ENCODE measurements around the gene PDE1A.

PDE1A gene

DNA sequence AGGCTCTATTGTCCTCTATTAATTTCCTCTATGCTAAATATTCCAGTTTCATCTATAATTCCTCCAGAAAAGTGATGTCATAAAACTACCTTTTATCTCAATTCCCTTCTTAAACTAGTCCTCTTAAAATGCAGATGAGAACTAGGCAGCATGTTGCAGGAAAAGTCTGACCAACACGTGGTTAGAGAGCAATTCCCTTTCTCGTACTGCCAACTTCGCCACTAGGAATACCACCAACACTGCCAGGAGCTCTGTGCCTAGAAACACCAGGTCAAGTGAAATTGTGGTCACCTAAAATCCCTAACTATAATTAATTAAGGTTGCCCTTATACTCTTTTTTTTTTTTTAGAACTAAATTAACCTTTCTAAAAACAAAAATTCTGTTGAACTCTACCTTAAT lies 313.5 kb downstream of the PDE1A start:
- ChIA-PET POLR2A (no interaction called here), CTCF (interaction anchor here (0.6 to 1.2 kb wide), 2 partner anchors 818 to 1869 kb away, joined by 3 read pairs; no protein-coding TSS in a partner anchor)
- no peak for TF ChIP-seq ZNF138 (tag by site-specific recombination; IDR thresholded peaks at IDR 0.05; ENCODE audit: borderline replicate concordance)
- no peak for TF ChIP-seq ZNF248 (tag by site-specific recombination; IDR thresholded peaks at IDR 0.05)
- no peak for TF ChIP-seq ZEB2 (tag by site-specific recombination; IDR thresholded peaks at IDR 0.05)
- no peak for TF ChIP-seq ZBTB21 (tag by site-specific recombination; IDR thresholded peaks at IDR 0.05)
- TF ChIP-seq ZNF311 (tag by site-specific recombination; IDR thresholded peaks at IDR 0.05; ENCODE audit: borderline replicate concordance), result no peak
- no peak for TF ChIP-seq BCL11B (tag by site-specific recombination; IDR thresholded peaks at IDR 0.05; ENCODE audit: low read depth)
- TF ChIP-seq ZNF843 (tag by site-specific recombination; IDR thresholded peaks at IDR 0.05), result no peak
- TF ChIP-seq KLF10 (tag by site-specific recombination; IDR thresholded peaks at IDR 0.05), result no peak
- no peak for TF ChIP-seq ZNF211 (tag by site-specific recombination; IDR thresholded peaks at IDR 0.05; ENCODE audit: low read depth)
- Histone ChIP-seq H3K27ac (ENCODE audit: extremely low read depth, low read depth, low read length) (no peak overlapping the region), H3K4me3 (ENCODE audit: low read depth, low read length) (no peak overlapping the region), H3K9me3 (ENCODE audit: control insufficient read depth, insufficient read depth, low read depth, low read length) (no peaks in the 10 kb centered on the region), H3K4me1 (ENCODE audit: control insufficient read depth, insufficient read depth, low read length) (no peaks in the 10 kb centered on the region), H3K36me3 (ENCODE audit: control insufficient read depth in 2 of 2, insufficient read depth in 1 of 2, low read length in 2 of 2) (no peaks in the 10 kb centered on the region)

- Histone ChIP-seq H3K4me1 (ENCODE audit: control insufficient read depth, insufficient read depth, low read length) (no peaks in the 10 kb centered on the region), H3K9me3 (ENCODE audit: control insufficient read depth, insufficient read depth, low read depth, low read length) (no peaks in the 10 kb centered on the region), H3K36me3 (ENCODE audit: control insufficient read depth in 2 of 2, insufficient read depth in 1 of 2, low read length in 2 of 2) (no peaks in the 10 kb centered on the region), H3K27ac (ENCODE audit: extremely low read depth, low read depth, low read length) (no peak overlapping the region), H3K4me3 (ENCODE audit: low read depth, low read length) (no peak overlapping the region)
- ChIA-PET POLR2A (no interaction called here), CTCF (interaction anchor here (0.7 kb wide), 1 partner anchor 24 kb away, joined by 3 read pairs; no protein-coding TSS in a partner anchor)
- no peak for TF ChIP-seq YY1 (tag by site-specific recombination; IDR thresholded peaks at IDR 0.05)
- TF ChIP-seq, protein P1, sequence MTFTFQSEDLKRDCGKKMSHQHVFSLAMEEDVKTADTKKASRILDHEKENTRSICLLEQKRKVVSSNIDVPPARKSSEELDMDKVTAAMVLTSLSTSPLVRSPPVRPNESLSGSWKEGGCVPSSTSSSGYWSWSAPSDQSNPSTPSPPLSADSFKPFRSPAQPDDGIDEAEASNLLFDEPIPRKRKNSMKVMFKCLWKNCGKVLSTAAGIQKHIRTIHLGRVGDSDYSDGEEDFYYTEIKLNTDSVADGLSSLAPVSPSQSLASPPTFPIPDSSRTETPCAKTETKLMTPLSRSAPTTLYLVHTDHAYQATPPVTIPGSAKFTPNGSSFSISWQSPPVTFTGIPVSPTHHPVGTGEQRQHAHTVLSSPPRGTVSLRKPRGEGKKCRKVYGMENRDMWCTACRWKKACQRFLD (tag by site-specific recombination; IDR thresholded peaks at IDR 0.05), result no peak
- no peak for TF ChIP-seq ZIC2 (tag by site-specific recombination; IDR thresholded peaks at IDR 0.05)
- no peak for TF ChIP-seq ZNF621 (tag by site-specific recombination; IDR thresholded peaks at IDR 0.05)
- TF ChIP-seq ZNF155 (tag by site-specific recombination; IDR thresholded peaks at IDR 0.05), result no peak
- no peak for TF ChIP-seq ZNF529 (tag by site-specific recombination; IDR thresholded peaks at IDR 0.05; ENCODE audit: insufficient replicate concordance)
Observed at GRCh38 chr2:182110347-182110746, 316.5 kb downstream of the PDE1A start.

GRCh38 chr2:182103526-182103925 lies 323.3 kb downstream of the PDE1A start:
- ChIA-PET CTCF (interaction anchor here (1.3 kb wide), 1 partner anchor 9 kb away, joined by 4 read pairs; no protein-coding TSS in a partner anchor), POLR2A (no interaction called here)
- Histone ChIP-seq H3K27ac (ENCODE audit: extremely low read depth, low read depth, low read length) (no peak overlapping the region), H3K9me3 (ENCODE audit: control insufficient read depth, insufficient read depth, low read depth, low read length) (no peaks in the 10 kb centered on the region), H3K4me1 (ENCODE audit: control insufficient read depth, insufficient read depth, low read length) (no peaks in the 10 kb centered on the region), H3K4me3 (ENCODE audit: low read depth, low read length) (no peak overlapping the region), H3K36me3 (ENCODE audit: control insufficient read depth in 2 of 2, insufficient read depth in 1 of 2, low read length in 2 of 2) (no peaks in the 10 kb centered on the region)
- TF ChIP-seq, protein P2, sequence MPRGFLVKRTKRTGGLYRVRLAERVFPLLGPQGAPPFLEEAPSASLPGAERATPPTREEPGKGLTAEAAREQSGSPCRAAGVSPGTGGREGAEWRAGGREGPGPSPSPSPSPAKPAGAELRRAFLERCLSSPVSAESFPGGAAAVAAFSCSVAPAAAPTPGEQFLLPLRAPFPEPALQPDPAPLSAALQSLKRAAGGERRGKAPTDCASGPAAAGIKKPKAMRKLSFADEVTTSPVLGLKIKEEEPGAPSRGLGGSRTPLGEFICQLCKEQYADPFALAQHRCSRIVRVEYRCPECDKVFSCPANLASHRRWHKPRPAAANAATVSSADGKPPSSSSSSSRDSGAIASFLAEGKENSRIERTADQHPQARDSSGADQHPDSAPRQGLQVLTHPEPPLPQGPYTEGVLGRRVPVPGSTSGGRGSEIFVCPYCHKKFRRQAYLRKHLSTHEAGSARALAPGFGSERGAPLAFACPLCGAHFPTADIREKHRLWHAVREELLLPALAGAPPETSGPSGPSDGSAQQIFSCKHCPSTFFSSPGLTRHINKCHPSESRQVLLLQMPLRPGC (tag by site-specific recombination; IDR thresholded peaks at IDR 0.05), result no peak
- TF ChIP-seq ZNF214 (tag by site-specific recombination; IDR thresholded peaks at IDR 0.05; ENCODE audit: borderline replicate concordance), result no peak
- no peak for TF ChIP-seq ZNF473 (tag by site-specific recombination; IDR thresholded peaks at IDR 0.05)
- TF ChIP-seq KLF16 (tag by site-specific recombination; IDR thresholded peaks at IDR 0.05), result no peak
- no peak for TF ChIP-seq ZNF266 (tag by site-specific recombination; IDR thresholded peaks at IDR 0.05; ENCODE audit: low read depth)
- TF ChIP-seq, protein P3, sequence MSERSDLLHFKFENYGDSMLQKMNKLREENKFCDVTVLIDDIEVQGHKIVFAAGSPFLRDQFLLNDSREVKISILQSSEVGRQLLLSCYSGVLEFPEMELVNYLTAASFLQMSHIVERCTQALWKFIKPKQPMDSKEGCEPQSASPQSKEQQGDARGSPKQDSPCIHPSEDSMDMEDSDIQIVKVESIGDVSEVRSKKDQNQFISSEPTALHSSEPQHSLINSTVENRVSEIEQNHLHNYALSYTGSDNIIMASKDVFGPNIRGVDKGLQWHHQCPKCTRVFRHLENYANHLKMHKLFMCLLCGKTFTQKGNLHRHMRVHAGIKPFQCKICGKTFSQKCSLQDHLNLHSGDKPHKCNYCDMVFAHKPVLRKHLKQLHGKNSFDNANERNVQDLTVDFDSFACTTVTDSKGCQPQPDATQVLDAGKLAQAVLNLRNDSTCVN (tag by site-specific recombination; optimal IDR thresholded peaks at IDR 0.05), result no peak
- no peak for TF ChIP-seq SCRT1 (tag by site-specific recombination; IDR thresholded peaks at IDR 0.05; ENCODE audit: borderline replicate concordance)
- no peak for TF ChIP-seq ZNF660 (tag by site-specific recombination; IDR thresholded peaks at IDR 0.05)
- no peak for TF ChIP-seq ZNF398 (tag by site-specific recombination; IDR thresholded peaks at IDR 0.05)
- TF ChIP-seq ZNF768 (tag by site-specific recombination; IDR thresholded peaks at IDR 0.05), result no peak
- TF ChIP-seq ZFP3 (tag by site-specific recombination; IDR thresholded peaks at IDR 0.05; ENCODE audit: low read depth), result no peak
- TF ChIP-seq ZNF624 (tag by site-specific recombination; IDR thresholded peaks at IDR 0.05), result no peak
